HepG2 (cell line): ENCODE results near the gene NHLRC3. TPM values are rescaled to one million over a fixed set of nuclear protein-coding genes. Genes with fewer than 3 reads are reported as not detected.
A peak's percentile ranks its signal among the peaks of the same experiment; 100 is the strongest.

Experiments used
- AGO2 ChIP-seq: fragments of 200-400 bp; formaldehyde crosslinking; optimal IDR thresholded peaks from 2 replicates; pipeline ENCODE3; 2017; ENCODE audit warnings: mild to moderate bottlenecking, low read depth, low read length, moderate library complexity
- AHR ChIP-seq: IDR thresholded peaks from 2 replicates; pipeline ENCODE4 v1.6.1; 2018; ENCODE audit warnings: missing genetic modification reagents, missing compliant biosample characterization
- CBFB ChIP-seq: sonication (generic); formaldehyde crosslinking; IDR thresholded peaks from 2 replicates; pipeline ENCODE4 v1.4.0; 2020; ENCODE audit warnings: missing genetic modification reagents
- DNMT3B ChIP-seq: conservative IDR thresholded peaks from 2 replicates; pipeline ENCODE4 v1.6.1; 2016; ENCODE audit warnings: missing biosample characterization, control low read depth
- GATAD2A ChIP-seq: IDR thresholded peaks from 2 replicates; pipeline ENCODE4 v1.6.1; 2016
- GTF3A ChIP-seq: sonication (generic); formaldehyde crosslinking; conservative IDR thresholded peaks from 2 replicates; pipeline ENCODE4 v1.4.0; 2020; ENCODE audit warnings: mild to moderate bottlenecking, missing genetic modification reagents
- HNF1B ChIP-seq: sonication (generic); formaldehyde crosslinking; IDR thresholded peaks from 2 replicates; pipeline ENCODE4 v1.5.1; 2020; ENCODE audit warnings: mild to moderate bottlenecking, moderate library complexity, missing genetic modification reagents
- HOXA7 ChIP-seq: sonication (generic); formaldehyde crosslinking; IDR thresholded peaks from 2 replicates; pipeline ENCODE4 v1.8.1; 2022; ENCODE audit warnings: mild to moderate bottlenecking, missing genetic modification reagents, moderate library complexity
- MTA1 ChIP-seq: sonication (generic); formaldehyde crosslinking; IDR thresholded peaks from 2 replicates; pipeline ENCODE4 v1.4.0; 2020; ENCODE audit warnings: missing genetic modification reagents, mild to moderate bottlenecking, borderline replicate concordance
- NFRKB ChIP-seq: fragments of 450-650 bp; IDR thresholded peaks from 2 replicates; pipeline ENCODE4 v1.6.1; 2017
- NRL ChIP-seq: sonication (generic); formaldehyde crosslinking; IDR thresholded peaks from 2 replicates; pipeline ENCODE4 v1.5.0; 2020; ENCODE audit warnings: missing genetic modification reagents, mild to moderate bottlenecking, moderate library complexity, borderline replicate concordance
- RAD51 ChIP-seq: fragments of 450-650 bp; IDR thresholded peaks from 2 replicates; pipeline ENCODE4 v1.6.1; 2016; ENCODE audit warnings: borderline replicate concordance
- SCMH1 ChIP-seq: sonication (generic); formaldehyde crosslinking; IDR thresholded peaks from 2 replicates; pipeline ENCODE4 v1.9.0; 2021; ENCODE audit warnings: missing genetic modification reagents, mild to moderate bottlenecking, borderline replicate concordance
- SMAD3 ChIP-seq: sonication (generic); formaldehyde crosslinking; IDR thresholded peaks from 2 replicates; pipeline ENCODE4 v1.4.0; 2020; ENCODE audit warnings: missing genetic modification reagents
- SP4 ChIP-seq: sonication (generic); formaldehyde crosslinking; IDR thresholded peaks from 2 replicates; pipeline ENCODE4 v1.8.1; 2023; ENCODE audit warnings: mild to moderate bottlenecking, missing genetic modification reagents
- SSRP1 ChIP-seq: IDR thresholded peaks from 2 replicates; pipeline ENCODE4 v1.6.1; 2016; ENCODE audit warnings: control low read depth
- ZNF740 ChIP-seq: sonication (generic); formaldehyde crosslinking; IDR thresholded peaks from 2 replicates; pipeline ENCODE4 v1.4.0; 2020; ENCODE audit warnings: missing genetic modification reagents
- ZNF816 ChIP-seq: sonication (generic); formaldehyde crosslinking; IDR thresholded peaks from 2 replicates; pipeline ENCODE4 v1.8.0; 2022; ENCODE audit warnings: missing genetic modification reagents, mild to moderate bottlenecking, borderline replicate concordance
- polyA plus RNA-seq, 8 experiments: library from polyadenylated mRNA; depleted of rRNA in 3 of 8; stranded (reverse) in 7 of 8; unstranded in 1 of 8; fragments of >200 nt; fragmentation: Illumina TruSeq in 4 of 8; extraction: Trizol in 4 of 8; gene quantifications; 2 replicates each; pipeline versions ENCODE4 v1.2.1 to v1.2.3, GENCODE V29; 2011 to 2016; ENCODE audit warnings: low read depth in 4 of 8, missing spikeins in 1 of 8, mixed read lengths in 1 of 8; ENCODE audit not compliant: insufficient read depth in 1 of 8
- total RNA-seq, 5 experiments: library from RNA; depleted of rRNA; stranded (reverse); fragments of >200 nt; fragmentation: Illumina TruSeq; extraction: Trizol; gene quantifications; 2 replicates each; pipeline ENCODE4 v1.2.3, GENCODE V29; 2016; ENCODE audit warnings: low read depth in 1 of 5
- TF ChIP-seq, protein P1 (sequence below): sonication (generic); formaldehyde crosslinking; IDR thresholded peaks from 2 replicates; pipeline ENCODE4 v1.5.1; 2020; ENCODE audit warnings: missing genetic modification reagents, mild to moderate bottlenecking, borderline replicate concordance
- TF ChIP-seq, protein P2 (sequence below): sonication (generic); formaldehyde crosslinking; conservative IDR thresholded peaks from 2 replicates; pipeline ENCODE4 v1.4.0; 2020; ENCODE audit warnings: mild to moderate bottlenecking, missing genetic modification reagents, moderate library complexity
- TF ChIP-seq, protein P3 (sequence below): sonication (generic); formaldehyde crosslinking; IDR thresholded peaks from 2 replicates; pipeline ENCODE4 v1.9.0; 2022; ENCODE audit warnings: low read depth, missing genetic modification reagents

NHLRC3 gene
- total and polyA plus RNA-seq, 2 of the 13 experiments (the other 11 are each of a cell fraction or from before 2014, with no cell fraction given), result 19.9 to 29.8 TPM

DNA sequence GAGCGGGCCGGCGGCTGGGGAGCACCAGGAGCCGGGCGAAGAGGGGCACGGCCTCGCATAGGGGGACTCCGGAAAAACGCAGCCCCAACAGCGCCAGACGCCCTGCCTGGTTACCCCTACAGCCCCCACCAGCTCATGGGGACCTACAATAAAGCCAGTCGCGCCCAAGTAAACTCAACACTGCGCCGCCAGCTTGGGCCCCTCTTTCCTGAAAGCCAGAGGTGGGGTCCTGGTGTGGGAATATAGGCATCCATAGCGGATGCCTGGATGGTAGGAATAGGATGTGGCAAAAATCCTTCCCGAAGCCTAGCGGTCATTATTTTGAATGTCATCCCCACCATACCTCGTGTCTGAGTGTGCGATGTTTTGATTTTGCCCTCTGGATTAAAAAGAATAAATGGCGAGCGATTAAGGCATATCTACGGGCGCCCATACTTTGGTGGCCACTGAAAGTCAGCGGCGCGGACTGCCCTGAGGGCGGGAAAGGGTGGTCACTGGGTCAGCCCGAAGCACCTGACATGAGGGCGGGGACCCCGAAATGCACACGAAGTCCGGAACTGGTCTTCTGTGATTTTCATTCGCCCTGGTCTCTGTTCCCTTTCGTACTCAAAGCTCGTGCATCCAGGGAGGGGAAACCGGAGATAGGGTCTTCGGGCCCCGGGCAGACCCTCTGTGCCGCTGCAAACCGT lies at the start of gene NHLRC3, which contains the start of gene PROSER1 (continued):
- TF ChIP-seq, protein P1, sequence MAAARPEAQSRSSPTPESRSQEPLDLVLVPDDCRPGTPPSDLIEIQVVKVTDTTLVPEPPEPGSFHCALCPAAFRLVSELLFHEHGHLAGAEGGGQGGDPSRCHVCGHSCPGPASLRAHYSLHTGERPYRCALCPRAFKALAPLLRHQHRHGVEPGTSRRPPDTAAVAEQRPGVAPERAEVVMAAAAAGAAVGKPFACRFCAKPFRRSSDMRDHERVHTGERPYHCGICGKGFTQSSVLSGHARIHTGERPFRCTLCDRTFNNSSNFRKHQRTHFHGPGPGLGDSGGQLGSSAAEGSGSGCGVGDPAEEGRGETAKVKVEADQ, result peak; percentile 59; the same call in 1 of the 2 replicates
- TF ChIP-seq, protein P2, sequence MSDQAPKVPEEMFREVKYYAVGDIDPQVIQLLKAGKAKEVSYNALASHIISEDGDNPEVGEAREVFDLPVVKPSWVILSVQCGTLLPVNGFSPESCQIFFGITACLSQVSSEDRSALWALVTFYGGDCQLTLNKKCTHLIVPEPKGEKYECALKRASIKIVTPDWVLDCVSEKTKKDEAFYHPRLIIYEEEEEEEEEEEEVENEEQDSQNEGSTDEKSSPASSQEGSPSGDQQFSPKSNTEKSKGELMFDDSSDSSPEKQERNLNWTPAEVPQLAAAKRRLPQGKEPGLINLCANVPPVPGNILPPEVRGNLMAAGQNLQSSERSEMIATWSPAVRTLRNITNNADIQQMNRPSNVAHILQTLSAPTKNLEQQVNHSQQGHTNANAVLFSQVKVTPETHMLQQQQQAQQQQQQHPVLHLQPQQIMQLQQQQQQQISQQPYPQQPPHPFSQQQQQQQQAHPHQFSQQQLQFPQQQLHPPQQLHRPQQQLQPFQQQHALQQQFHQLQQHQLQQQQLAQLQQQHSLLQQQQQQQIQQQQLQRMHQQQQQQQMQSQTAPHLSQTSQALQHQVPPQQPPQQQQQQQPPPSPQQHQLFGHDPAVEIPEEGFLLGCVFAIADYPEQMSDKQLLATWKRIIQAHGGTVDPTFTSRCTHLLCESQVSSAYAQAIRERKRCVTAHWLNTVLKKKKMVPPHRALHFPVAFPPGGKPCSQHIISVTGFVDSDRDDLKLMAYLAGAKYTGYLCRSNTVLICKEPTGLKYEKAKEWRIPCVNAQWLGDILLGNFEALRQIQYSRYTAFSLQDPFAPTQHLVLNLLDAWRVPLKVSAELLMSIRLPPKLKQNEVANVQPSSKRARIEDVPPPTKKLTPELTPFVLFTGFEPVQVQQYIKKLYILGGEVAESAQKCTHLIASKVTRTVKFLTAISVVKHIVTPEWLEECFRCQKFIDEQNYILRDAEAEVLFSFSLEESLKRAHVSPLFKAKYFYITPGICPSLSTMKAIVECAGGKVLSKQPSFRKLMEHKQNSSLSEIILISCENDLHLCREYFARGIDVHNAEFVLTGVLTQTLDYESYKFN, result 0 out of 2 replicates have a peak, but pooled peaks have one; percentile 13
- TF ChIP-seq NFRKB (no peak), NRL (CRISPR knock-in tag) (no peak; the same call in 1 of the 2 replicates), HOXA7 (CRISPR knock-in tag) (no peak), GTF3A (CRISPR knock-in tag) (no peak), CBFB (CRISPR knock-in tag) (no peak; the same call in none of the 2 replicates), SP4 (CRISPR knock-in tag) (0 out of 2 replicates have a peak, but pooled peaks have one; percentile 34), SMAD3 (peak; percentile 75; the same call in 1 of the 2 replicates), ZNF740 (CRISPR knock-in tag) (no peak), SSRP1 (CRISPR knock-in tag) (no peak), SCMH1 (no peak), DNMT3B (CRISPR knock-in tag) (no peak; the same call in 1 of the 2 replicates), RAD51 (no peak), ZNF816 (CRISPR knock-in tag) (no peak), HNF1B (CRISPR knock-in tag) (0 out of 2 replicates have a peak, but pooled peaks have one; percentile 4), GATAD2A (peak; percentile 54), AHR (CRISPR knock-in tag) (no peak; the same call in 1 of the 2 replicates), MTA1 (CRISPR knock-in tag) (no peak), AGO2 (no peak)
- TF ChIP-seq, protein P3, sequence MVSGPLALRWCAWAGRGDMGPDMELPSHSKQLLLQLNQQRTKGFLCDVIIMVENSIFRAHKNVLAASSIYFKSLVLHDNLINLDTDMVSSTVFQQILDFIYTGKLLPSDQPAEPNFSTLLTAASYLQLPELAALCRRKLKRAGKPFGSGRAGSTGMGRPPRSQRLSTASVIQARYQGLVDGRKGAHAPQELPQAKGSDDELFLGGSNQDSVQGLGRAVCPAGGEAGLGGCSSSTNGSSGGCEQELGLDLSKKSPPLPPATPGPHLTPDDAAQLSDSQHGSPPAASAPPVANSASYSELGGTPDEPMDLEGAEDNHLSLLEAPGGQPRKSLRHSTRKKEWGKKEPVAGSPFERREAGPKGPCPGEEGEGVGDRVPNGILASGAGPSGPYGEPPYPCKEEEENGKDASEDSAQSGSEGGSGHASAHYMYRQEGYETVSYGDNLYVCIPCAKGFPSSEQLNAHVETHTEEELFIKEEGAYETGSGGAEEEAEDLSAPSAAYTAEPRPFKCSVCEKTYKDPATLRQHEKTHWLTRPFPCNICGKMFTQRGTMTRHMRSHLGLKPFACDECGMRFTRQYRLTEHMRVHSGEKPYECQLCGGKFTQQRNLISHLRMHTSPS (CRISPR knock-in tag), result 0 out of 2 replicates have a peak, but pooled peaks have one; percentile 37
